ENCODE measurements around the gene NKAIN1. TPM values are rescaled to one million over a fixed set of nuclear protein-coding genes. Genes with fewer than 3 reads are reported as not detected.

Gene NKAIN1
- total and polyA plus RNA-seq, 2 donors (not counting 1 experiment from before 2014, with no cell fraction given): not detected

DNA sequence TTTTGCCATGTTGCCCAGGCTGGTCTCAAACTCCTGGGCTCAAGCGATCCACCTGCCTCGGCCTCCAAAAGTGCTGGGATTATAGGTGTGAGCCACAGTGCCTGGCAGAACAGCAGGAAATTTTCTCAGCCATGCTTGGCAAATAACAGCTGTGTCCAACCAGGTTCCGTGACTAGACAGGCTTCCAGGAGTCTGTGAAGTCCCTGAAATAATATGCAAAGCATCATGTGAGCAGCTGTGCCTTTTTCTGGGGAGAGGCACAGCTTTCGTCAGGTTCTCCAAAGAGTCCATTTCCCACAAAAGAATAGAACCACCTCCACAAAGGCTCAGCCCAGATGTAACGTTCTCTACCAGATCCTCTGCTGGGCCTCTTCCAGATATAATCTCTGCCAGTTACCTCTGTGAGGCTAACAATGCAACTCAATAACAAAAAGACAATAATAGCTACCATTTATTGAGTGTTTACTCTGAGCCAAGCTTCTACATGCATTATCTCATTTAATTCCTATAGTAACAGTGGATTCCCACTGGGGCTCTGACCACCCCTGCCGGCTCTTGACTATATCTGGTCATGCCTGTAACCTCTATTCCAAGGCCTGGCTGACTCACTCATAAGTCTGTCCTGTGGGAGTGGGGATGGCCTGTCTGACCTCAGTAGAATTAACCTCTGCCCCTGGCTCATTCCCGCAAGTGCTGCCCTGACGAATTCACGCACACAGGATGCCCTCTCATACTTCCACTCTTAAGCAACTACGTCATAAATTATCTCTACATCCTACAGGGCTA is 4.0 kb upstream of the NKAIN1 start:
- no peak for DNase-seq
- POLR2A ChIA-PET: no interaction called here

DNA sequence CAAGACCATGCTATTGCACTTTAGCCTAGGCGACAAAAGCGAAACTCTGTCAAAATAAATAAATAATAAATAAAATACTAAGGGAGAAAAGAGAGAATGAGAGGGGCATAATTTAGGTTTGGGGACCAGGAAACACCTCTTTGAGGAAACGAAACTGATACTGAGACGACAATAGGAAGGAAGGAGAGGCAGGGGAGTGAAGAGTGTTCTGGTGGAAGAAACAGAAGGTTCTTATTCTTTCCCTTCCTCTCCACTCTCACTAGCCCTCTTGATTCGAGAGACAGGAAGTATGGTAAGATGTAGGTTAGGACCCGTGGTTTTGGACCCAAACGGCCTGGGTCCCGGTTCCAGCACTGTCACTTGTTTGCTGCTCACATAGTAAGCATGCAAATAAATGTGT is 1.6 kb upstream of the NKAIN1 start:
- ChIA-PET POLR2A (no interaction called here), CTCF (no interaction called here)
- no peaks in the 10 kb centered on the region for H3K9me3 ChIP-seq (ENCODE audit: control extremely low read depth in 1 of 3, control insufficient read depth in 2 of 3, insufficient read depth in 1 of 3, low read length in 2 of 3)
- ATAC-seq (ENCODE audit: low read depth) (peak; percentile 10), DNase-seq (peak; percentile 18)
- no peaks in the 10 kb centered on the region for H3K79me2 ChIP-seq (ENCODE audit: control insufficient read depth, insufficient read depth, low read length)
- no peak overlapping the region for H3K4me3 ChIP-seq (ENCODE audit: control extremely low read depth in 1 of 5, extremely low read depth in 1 of 5, insufficient read depth in 1 of 5, low read depth in 2 of 5, low read length in 4 of 5)
- peaks cover 15 to 22% of the 10 kb centered on the region in 2 donors for H3K4me1 ChIP-seq (ENCODE audit: control insufficient read depth in 2 of 2, insufficient read depth in 2 of 2, low read length in 2 of 2)
- TF ChIP-seq EZH2 (IDR thresholded peaks at IDR 0.05; ENCODE audit: borderline replicate concordance, insufficient read depth, low read depth, low read length, poor library complexity, severe bottlenecking): no peak
- TF ChIP-seq, protein P1, sequence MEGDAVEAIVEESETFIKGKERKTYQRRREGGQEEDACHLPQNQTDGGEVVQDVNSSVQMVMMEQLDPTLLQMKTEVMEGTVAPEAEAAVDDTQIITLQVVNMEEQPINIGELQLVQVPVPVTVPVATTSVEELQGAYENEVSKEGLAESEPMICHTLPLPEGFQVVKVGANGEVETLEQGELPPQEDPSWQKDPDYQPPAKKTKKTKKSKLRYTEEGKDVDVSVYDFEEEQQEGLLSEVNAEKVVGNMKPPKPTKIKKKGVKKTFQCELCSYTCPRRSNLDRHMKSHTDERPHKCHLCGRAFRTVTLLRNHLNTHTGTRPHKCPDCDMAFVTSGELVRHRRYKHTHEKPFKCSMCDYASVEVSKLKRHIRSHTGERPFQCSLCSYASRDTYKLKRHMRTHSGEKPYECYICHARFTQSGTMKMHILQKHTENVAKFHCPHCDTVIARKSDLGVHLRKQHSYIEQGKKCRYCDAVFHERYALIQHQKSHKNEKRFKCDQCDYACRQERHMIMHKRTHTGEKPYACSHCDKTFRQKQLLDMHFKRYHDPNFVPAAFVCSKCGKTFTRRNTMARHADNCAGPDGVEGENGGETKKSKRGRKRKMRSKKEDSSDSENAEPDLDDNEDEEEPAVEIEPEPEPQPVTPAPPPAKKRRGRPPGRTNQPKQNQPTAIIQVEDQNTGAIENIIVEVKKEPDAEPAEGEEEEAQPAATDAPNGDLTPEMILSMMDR (IDR thresholded peaks at IDR 0.05): no peak
- Mint-ChIP-seq H3K4me1 (peaks cover 20% of the 10 kb centered on the region), H3K9me3 (ENCODE audit: insufficient read depth) (no peaks in the 10 kb centered on the region), H3K4me3 (peak overlapping the region; percentile 26), H3K27me3 (peaks cover 37% of the 10 kb centered on the region), H3K27ac (no peak overlapping the region)
- no peaks in the 10 kb centered on the region for H4K20me1 ChIP-seq (ENCODE audit: control insufficient read depth, insufficient read depth, low read length, poor library complexity, severe bottlenecking)
- no peaks in the 10 kb centered on the region for H3K36me3 ChIP-seq (replicated peaks in 1 of 2; ENCODE audit: control extremely low read depth in 1 of 2, control insufficient read depth in 1 of 2, extremely low read depth in 1 of 2, insufficient read depth in 2 of 2, low read length in 1 of 2)
- 0% methylated on average over 2 of the region's 8 CpGs for WGBS (ENCODE audit: insufficient coverage)
- H3K27ac ChIP-seq (ENCODE audit: low read length in 2 of 2): no peak overlapping the region
- H3K4me2 ChIP-seq (replicated peaks; ENCODE audit: low read depth, low read length, poor library complexity, severe bottlenecking): peak overlapping the region; percentile 43
- peak overlapping the region; percentile 22 for H2AFZ ChIP-seq (ENCODE audit: insufficient read depth, low read depth, low read length, poor library complexity, severe bottlenecking)
- no peak overlapping the region for H3K9ac ChIP-seq (ENCODE audit: low read length)
- H3K27me3 ChIP-seq (replicated peaks in 1 of 4; ENCODE audit: control extremely low read depth in 1 of 4, control insufficient read depth in 3 of 4, insufficient read depth in 4 of 4, low read length in 3 of 4): peaks cover 0 to 36% (median 20%) of the 10 kb centered on the region in 4 experiments
- intact Hi-C loops (cut with micrococcal nuclease): no loop called here

More for the DNA sequence above, 4.0 kb upstream of the NKAIN1 start:
- Histone ChIP-seq H3K36me3 (replicated peaks in 1 of 2; ENCODE audit: control extremely low read depth in 1 of 2, control insufficient read depth in 1 of 2, extremely low read depth in 1 of 2, insufficient read depth in 2 of 2, low read length in 1 of 2) (no peaks in the 10 kb centered on the region), H3K4me1 (ENCODE audit: control insufficient read depth in 2 of 2, insufficient read depth in 2 of 2, low read length in 2 of 2) (peaks cover 14 to 18% of the 10 kb centered on the region in 2 donors), H3K9ac (ENCODE audit: low read length) (no peak overlapping the region), H2AFZ (ENCODE audit: insufficient read depth, low read depth, low read length, poor library complexity, severe bottlenecking) (no peak overlapping the region), H3K4me3 (ENCODE audit: control extremely low read depth in 1 of 5, extremely low read depth in 1 of 5, insufficient read depth in 1 of 5, low read depth in 2 of 5, low read length in 4 of 5) (no peak overlapping the region), H3K4me2 (replicated peaks; ENCODE audit: low read depth, low read length, poor library complexity, severe bottlenecking) (no peak overlapping the region), H4K20me1 (ENCODE audit: control insufficient read depth, insufficient read depth, low read length, poor library complexity, severe bottlenecking) (no peaks in the 10 kb centered on the region), H3K27me3 (replicated peaks in 1 of 4; ENCODE audit: control extremely low read depth in 1 of 4, control insufficient read depth in 3 of 4, insufficient read depth in 4 of 4, low read length in 3 of 4) (peaks cover 0 to 17% (median 10%) of the 10 kb centered on the region in 4 experiments), H3K27ac (ENCODE audit: low read length in 2 of 2) (no peak overlapping the region), H3K9me3 (ENCODE audit: control extremely low read depth in 1 of 3, control insufficient read depth in 2 of 3, insufficient read depth in 1 of 3, low read length in 2 of 3) (no peaks in the 10 kb centered on the region), H3K79me2 (ENCODE audit: control insufficient read depth, insufficient read depth, low read length) (no peaks in the 10 kb centered on the region)
- peak overlapping the region; percentile 7 for H3K27ac Mint-ChIP-seq
- no peak overlapping the region for H3K4me3 Mint-ChIP-seq
- 80% methylated on average over 9 of the region's 10 CpGs for WGBS (ENCODE audit: insufficient coverage)
- CTCF ChIA-PET: interaction anchor here (1.1 kb wide), 1 partner anchor 8 kb away, joined by 3 read pairs; no protein-coding TSS in a partner anchor
- no peaks in the 10 kb centered on the region for H3K9me3 Mint-ChIP-seq (ENCODE audit: insufficient read depth)
- intact Hi-C loops (cut with micrococcal nuclease): no loop called here
- H3K4me1 Mint-ChIP-seq: peaks cover 19% of the 10 kb centered on the region
- TF ChIP-seq, protein P1 (IDR thresholded peaks at IDR 0.05): no peak
- TF ChIP-seq EZH2 (IDR thresholded peaks at IDR 0.05; ENCODE audit: borderline replicate concordance, insufficient read depth, low read depth, low read length, poor library complexity, severe bottlenecking): no peak
- ATAC-seq (ENCODE audit: low read depth): no peak
- H3K27me3 Mint-ChIP-seq: peaks cover 22% of the 10 kb centered on the region
